ENCODE data around the gene MIAT.
A peak's percentile ranks its signal among the peaks of the same experiment; 100 is the strongest.

MIAT gene

DNA sequence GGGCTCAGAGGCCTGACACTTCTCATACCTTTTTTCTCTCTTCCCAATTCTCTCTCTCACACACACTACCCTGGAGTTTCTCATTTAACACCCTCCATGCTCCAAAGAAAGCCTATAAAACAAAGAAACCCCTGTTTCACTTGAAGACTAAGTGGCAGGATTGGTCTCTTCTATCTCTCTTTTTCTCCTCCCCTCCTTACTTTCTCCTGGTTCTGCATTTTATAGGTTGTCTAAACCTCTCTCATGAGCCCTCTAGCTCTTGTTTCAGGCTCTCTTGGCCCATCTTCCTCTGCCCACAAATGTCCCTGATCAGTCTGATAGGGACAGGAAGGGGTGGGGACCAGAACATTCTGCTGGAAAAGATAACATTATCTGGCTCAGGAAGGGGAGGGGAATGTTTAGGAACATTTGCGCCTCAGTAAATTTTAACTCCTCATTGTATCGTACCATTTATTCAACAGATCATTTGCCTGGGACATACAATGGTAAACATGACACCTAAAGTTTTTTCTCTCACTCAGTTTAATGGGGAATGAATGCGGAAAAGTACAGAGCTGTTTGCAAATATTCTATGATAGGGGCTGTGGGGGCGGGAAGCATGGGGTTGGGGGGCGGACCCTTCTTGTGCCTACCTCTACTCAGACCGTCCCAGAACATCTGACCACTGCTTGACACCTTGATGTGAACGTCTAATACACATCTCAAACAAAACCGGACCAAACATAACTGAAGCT, 24.8 kb upstream of the MIAT start:
- no peak for DNase-seq (ENCODE audit: low read depth, low spot score)

DNA sequence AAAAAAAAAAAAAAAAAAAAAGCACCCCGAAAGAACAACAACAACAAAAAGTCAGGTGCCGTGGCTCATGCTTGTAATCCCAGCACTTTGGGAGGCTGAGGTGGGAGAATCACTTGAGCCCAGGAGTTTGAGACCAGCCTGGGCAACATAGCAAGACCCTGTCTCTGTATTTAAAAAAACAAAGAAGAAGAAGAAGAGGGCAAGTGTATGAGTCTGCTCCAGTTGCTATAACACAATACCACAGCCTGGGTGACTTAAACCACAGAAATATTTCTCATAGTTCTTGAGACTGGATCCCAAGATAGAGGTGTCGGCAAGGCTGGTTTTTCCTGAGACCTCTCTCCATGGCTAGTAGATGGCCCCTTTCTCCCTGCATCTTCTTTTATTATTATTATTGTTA, 23.2 kb upstream of the MIAT start:
- DNase-seq (ENCODE audit: low read depth, low spot score) = no peak

DNA sequence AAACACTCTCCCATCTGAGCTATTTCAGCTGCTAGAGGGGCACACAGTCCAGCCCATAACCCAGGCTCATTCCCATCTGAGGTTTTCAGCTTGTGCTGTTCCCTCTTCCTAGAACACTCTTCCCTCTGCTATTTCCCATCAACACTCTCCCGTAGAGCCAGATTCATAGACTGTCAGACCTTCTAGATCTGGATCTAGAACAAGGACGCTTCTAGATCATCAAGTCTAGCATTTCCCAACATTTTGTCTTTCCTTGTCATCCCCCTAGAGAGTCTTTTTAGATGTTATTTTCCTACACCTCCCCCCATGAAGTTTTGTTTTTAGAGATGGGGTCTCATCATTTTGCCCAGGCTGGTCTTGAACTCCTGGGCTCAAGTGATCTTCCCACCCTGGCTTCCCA, 22.3 kb upstream of the MIAT start:
- no peak for DNase-seq (ENCODE audit: low read depth, low spot score)

GRCh38 chr22:26636296-26636695, 21.1 kb upstream of the MIAT start:
- DNase-seq (ENCODE audit: low read depth, low spot score) = no peak

DNA sequence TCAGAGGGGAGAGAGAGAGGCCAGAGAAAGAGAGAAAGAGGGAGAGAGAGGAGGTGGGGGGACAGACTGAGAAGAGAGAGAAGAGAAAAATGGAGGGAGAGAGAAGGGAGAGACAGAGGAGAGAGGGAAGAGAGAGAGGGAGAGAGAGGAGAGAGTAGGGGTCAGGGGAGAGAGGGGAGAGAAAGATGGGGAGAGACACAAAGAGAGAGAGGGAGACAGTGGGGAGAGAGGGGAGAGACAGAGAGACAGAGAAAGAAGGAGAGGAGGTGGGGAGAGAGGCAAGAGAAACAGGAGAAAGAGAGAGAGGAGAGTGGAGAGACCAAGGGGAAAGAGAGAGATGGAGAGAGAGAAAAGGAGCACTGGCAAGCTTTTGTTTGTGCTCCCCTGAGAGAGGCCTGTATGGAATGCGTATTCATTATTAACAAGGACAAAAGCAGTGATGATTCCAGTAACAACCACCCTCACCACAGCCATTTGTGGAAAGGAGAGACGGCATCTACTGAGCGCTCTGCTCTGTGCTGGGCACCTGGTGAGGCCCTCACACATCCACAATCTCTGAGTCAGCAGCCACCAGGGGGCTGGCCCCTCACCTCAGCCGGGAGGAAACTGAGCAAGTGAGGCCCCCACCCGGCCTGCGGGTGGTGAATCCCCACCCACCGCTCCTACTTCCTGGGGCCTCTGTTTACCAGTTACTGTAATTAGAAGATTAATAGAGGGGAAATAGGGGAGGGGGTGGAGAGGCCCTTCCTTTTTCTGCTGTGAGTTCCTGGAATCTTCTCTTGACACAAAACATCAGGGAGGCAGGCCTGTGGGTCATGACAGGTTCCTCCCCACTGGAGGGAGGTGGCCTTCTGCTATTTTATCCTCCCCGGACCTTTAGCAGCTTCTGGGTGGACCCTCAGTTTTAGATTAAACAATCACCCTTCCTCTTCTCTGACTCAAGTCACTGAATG, 14.6 kb upstream of the MIAT start:
- peak; percentile 68 for DNase-seq (ENCODE audit: low read depth, low spot score)

DNA sequence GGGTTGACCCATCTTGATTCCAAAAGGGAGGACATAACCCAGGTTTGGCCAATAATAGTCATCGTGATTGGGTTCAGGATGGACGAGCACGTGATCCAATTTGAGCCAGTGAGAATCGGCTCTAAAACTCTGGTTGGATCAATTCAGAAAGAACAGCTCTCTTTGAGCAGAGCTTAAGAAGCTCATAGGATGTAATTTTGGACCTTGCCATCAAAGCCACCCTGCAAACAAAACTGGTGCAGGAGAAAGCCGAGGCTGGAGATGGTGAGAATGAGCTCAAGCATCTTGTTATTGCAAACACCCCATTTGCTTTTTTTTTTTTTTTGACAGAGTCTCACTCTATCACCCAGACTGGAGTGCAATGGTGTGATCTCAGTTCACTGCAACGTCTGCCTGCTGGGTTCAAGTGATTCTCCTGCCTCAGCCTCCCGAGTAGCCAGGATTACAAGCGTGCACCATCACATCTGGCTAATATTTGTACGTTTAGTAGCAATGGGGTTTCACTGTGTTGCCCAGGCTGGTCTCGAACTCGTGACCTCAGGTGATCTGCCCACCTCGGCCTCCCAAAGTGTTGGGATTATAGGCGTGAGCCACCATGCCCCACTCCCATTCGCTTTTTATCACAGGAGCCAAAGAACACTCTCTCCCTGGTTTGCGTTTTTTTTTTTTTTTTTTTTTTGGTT, 13.8 kb upstream of the MIAT start:
- DNase-seq (ENCODE audit: low read depth, low spot score) = no peak

- DNase-seq (ENCODE audit: low read depth, low spot score) = no peak
Observed at GRCh38 chr22:26646158-26646557, 11.2 kb upstream of the MIAT start.

DNA sequence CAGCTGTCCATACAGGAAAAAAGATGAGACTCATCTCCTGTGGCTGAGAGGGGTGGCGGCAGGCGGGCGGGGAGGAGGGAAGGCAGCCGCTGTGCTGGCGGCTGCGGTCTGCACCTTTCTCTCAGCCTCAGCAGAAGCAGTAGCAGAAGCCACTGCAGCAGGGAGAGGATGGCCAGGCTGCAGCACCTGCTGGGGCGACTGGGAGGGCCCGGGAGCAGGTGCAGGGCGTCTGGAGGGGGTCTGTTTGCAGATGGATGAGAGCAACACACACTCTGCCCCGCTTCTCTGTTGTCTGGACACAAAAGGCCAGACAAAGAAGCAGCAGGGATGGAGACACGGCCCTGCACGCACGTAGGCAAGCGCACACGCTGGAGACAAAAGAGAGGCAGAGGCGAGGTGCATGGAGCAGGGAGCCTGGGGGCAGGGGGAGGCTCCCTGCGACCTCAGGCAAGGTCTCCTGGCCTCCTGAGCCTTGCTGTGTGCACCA, 9.3 kb upstream of the MIAT start:
- DNase-seq (ENCODE audit: low read depth, low spot score) = no peak

DNA sequence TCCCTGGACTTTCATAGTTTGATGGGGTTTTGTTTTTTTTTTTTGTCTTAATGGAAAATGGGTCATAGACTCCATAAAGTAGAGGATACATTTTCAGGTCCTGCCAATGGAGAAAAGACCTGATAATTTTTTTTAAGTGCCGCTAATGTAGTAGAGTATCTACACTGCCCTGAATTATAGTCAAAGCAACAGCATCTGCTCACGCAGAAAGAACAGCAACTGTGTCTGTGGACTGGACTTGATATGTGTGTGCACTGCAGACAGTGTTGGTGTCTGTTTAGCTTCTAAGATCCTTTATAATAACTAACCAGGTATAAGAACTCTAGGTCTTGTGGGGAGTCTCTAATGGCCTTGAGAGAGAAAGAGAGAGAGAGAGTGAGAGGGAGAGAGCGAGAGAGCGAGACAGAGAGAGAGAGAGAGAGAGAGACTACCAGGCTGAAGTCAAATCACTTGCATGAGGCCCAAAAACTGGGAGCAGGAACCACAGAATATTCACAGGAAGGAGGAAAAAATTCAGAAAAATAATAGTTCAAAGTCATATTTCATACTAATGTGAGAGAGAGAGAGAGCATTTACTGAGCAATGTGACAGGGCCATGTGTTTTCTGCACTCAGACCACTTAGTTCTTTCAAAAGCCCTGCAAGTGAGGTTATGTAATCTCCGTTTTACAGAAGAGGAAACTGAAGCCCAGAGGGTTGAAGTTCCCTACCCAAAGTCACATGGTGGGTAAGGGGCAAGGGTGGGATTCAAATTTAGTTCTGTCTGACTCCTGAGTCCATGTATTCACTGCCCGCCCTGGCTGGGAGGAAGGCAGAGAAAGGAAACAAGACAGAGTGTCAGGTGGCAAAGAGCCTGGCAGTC, 8.6 kb upstream of the MIAT start:
- DNase-seq (ENCODE audit: low read depth, low spot score) = no peak

- DNase-seq (ENCODE audit: low read depth, low spot score) = no peak
Observed at GRCh38 chr22:26650722-26651421, 6.5 kb upstream of the MIAT start.

DNA sequence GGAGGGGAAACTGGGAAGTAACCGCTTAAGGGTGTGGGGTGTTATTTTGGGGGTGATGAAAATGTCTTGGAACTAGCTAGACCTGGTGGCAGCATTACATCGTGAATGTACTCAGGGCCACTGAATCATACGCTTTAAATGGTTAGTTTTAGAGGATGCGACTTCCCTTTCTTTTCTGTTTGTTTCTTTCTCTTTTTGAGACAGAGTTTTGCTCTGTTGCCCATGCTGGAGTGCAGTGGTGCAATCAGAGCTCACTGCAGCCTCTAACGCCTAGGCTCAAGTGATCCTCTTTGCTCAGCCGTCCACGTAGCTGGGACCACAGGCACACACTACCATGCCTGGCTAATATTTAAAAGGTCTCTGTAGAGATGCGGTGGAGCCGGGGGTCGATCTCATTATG, 5.6 kb upstream of the MIAT start:
- no peak for DNase-seq (ENCODE audit: low read depth, low spot score)

- no peak for DNase-seq (ENCODE audit: low read depth, low spot score)
Observed at GRCh38 chr22:26658161-26658560, 773 bp downstream of the MIAT start.

- peak; percentile 85 for DNase-seq (ENCODE audit: low read depth, low spot score)
Observed at GRCh38 chr22:26658671-26659478, 1.5 kb downstream of the MIAT start.

DNA sequence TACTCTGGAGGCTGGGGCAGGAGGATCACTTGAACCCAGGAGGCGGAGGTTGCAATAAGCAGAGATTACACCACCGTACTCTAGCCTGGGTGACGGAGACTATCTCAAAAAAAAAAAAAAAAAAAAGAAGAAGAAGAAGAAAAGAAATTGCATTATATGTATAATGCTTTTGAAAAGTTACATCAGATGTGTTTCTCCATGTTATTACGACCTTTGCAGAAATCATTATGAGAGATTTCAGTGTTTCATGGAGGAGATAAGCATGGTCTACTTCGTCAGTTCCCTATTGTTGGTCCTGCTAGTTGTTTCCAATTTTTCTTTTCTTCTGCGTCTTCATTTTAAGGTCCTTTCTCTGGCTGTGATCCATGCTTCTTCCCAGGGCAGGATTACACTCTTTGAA, 3.0 kb downstream of the MIAT start:
- no peak for DNase-seq (ENCODE audit: low read depth, low spot score)

GRCh38 chr22:26660961-26661578, 3.7 kb downstream of the MIAT start:
- DNase-seq (ENCODE audit: low read depth, low spot score) = no peak

GRCh38 chr22:26662160-26662559, 4.8 kb downstream of the MIAT start:
- no peak for DNase-seq (ENCODE audit: low read depth, low spot score)

GRCh38 chr22:26663374-26663923, 6.1 kb downstream of the MIAT start:
- DNase-seq (ENCODE audit: low read depth, low spot score) = no peak

DNA sequence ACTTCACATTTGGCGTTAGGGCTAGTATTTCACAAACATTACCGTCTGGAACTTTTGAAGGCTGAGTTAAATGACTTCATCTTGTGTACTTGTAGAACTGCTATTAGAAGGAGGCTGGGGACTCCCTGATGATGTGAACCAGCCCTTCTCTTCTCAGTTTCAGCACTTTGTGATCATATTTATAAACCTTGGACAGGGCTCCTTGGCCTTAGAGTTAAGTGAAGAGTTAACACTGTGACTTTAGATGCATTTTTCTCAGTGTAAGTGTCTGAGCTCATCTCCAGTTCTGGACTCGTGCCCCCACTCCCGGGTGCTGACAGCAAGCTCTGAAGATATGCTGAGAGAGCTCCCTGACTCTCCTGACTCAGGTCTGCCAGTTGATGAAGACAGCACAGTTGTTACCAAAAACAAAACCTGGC, 8.4 kb downstream of the MIAT start:
- no peak for DNase-seq (ENCODE audit: low read depth, low spot score)

- DNase-seq (ENCODE audit: low read depth, low spot score) = no peak
Observed at GRCh38 chr22:26667140-26667539, 9.8 kb downstream of the MIAT start.

Measured in astrocyte of the hippocampus (primary cell).